Activated CD8-positive, alpha-beta memory T cell treated with anti-CD3 and anti-CD28 coated beads for 48 hours (primary cell): ENCODE measurements around the gene IL12A.
A peak's percentile ranks its signal among the peaks of the same experiment; 100 is the strongest.

ENCODE experiments used
- DNase-seq, 3 experiments: peaks; one replicate each; pipeline ENCODE4 v3.0.0-alpha.2; 2020; ENCODE audit warnings: low read depth in 2 of 3, low spot score in 2 of 3

IL12A gene

GRCh38 chr3:159988617-159989271 lies at the start of gene IL12A:
TSS of gene IL12A (plus strand) at chr3:159988835.
- peak; percentile 63 to 76 (median 70) for DNase-seq

GRCh38 chr3:159941038-159942000 lies 47.3 kb upstream of the IL12A start:
- DNase-seq, result no peak

GRCh38 chr3:159944781-159945180 lies 43.9 kb upstream of the IL12A start:
- no peak for DNase-seq

DNA sequence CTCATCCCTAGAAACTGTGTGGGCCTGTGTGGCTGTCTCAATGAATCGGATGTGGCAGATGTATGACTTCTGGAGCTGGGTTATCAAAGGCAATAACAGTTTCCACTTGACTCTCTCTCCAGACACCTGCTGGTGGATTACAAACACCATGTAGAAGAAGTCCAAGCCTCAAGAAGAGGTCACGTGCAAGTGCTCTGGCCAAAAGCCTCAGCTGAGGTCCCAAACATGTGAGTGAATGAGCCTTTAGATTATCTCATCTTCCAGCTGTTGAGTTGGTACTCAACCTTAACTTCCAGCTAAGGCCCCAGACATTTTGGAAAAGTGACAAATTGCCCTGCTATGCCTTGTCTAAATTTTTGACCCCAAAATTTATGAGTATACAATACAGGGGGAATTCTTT lies 42.7 kb upstream of the IL12A start:
- DNase-seq, result no peak

- DNase-seq, result no peak
These were observed 41.4 kb upstream of the IL12A start for GRCh38 chr3:159947220-159947619.

DNA sequence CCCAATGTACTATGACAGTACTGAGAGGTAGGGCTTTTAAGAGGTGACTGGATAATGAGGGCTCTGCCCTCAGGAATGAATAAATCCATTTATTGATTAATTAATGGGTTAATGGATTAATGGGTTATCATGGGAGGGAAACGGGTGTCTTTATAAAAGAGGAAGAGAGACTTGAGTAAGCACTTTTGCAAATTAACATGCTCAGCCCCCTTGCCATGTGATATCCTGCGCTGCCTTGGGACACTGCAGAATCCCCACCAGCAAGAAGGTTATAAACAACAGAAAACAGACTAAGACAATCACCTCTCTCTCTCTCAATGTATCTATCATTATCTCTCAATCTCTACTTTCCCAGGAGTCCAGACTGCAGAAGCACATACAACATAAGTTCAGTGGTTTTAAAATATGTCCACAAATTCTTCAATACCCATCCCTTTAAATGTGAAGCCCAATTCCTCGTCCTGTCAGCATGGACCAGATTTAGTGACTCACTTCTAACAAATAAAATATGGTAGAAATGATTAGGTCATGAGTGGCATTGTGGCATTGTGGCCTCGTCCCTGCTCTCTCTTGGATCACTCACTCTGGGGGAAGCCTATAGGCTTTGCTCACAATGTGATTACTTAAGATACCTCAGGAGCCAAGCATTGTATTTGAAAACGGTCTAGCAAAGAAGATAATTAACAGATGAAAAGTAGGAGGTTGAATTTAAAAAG lies 40.0 kb upstream of the IL12A start:
- DNase-seq, result no peak

DNA sequence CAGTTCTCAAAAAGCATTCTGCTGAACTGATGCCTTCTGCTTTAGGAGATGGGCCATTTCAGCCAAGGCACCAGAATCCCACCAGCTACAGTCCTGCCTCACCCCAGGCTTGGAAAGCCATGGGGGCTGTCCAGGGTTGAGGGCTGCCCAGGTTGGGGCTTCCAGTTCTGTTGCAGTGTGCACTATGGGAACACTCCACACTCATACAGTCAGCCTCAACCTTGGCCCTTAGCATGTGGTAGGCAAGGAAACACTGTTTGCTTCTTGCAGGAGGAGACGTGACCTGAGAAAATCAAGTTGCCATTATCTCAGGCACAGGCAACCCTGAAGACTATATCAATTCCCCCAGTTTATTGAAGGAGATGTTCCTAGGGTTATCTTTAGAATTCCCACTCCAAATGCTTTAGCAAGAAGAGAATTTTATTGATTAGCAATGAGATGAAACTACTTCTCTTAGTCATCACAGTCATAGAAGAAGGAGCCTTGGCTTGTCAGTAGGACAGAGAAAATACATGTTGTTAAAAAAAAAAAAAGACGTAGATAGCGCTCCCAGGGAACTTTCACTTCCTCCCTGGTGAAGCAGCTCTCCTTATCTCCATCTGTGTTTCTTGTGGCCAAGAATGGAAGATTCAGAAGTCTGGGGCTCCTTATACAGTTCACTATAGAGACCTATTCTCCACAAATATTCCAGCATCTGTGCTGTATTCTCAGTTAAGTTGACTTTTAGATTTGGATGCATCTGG lies 38.3 kb upstream of the IL12A start:
- DNase-seq, result no peak

- no peak for DNase-seq
These were observed 37.1 kb upstream of the IL12A start for GRCh38 chr3:159951540-159951939.

GRCh38 chr3:159953325-159954085 lies 35.1 kb upstream of the IL12A start:
- DNase-seq, result no peak

GRCh38 chr3:159960188-159961148 lies 28.2 kb upstream of the IL12A start:
- DNase-seq, result no peak

- DNase-seq, result no peak
These were observed 24.3 kb upstream of the IL12A start for GRCh38 chr3:159964166-159964973.

DNA sequence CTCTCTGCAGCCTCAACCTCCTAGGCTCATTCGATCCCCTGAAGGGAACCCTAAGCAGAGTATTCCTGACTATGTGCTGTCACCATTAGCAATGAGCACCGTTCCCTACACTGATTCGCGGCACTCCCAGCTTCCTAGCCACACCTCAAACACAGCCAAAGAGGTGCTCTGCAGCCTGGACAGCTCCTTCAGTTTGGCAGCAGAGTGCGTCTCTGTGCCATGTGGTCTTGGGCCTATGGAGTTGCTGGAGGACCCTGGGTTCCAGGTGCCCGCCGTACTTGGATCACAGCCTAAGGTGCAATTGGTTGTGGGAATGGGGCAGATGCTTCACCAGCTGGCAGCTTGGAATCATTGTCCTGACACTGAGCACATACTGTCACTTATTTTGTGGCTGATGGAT lies 17.3 kb upstream of the IL12A start:
- no peak for DNase-seq

- no peak for DNase-seq
These were observed 11.3 kb upstream of the IL12A start for GRCh38 chr3:159977295-159977694.

GRCh38 chr3:159978353-159978752 lies 10.3 kb upstream of the IL12A start:
- DNase-seq, result no peak

DNA sequence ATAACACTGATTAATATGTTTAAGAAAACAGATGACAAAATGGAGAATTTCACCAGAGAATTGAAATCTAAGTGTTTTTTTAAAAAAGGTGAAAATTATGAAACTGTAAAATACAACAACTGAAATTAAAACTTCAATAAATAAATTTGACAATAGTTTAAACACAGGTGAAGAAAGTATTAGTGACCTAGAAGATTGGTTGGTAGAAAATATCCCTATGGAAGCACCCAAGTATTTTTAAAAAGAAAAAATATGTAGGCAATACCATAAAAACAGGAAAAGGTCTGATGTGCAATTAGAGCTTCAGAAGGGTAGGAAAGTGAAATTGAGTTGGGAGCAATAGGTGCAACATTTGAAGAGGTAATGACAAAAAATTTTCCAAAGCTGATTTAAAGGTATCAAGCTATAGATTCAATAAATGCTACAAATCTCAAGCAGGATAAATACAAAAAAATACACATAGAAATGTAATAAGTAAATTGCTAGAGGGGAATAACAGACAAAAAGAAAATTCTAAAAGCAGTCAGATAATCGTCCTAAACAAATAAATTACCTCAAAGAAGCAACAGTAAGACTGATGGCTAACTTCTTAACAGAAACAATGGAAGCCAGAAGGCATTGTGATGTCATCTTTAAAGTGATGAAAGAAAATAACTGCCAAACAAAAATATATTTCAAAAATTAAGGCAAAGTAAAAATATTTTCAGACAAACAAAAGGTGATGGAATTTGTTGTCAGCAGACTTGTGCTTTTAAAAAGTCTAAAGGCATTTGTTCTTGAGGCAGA lies 9.5 kb upstream of the IL12A start:
- DNase-seq, result no peak

DNA sequence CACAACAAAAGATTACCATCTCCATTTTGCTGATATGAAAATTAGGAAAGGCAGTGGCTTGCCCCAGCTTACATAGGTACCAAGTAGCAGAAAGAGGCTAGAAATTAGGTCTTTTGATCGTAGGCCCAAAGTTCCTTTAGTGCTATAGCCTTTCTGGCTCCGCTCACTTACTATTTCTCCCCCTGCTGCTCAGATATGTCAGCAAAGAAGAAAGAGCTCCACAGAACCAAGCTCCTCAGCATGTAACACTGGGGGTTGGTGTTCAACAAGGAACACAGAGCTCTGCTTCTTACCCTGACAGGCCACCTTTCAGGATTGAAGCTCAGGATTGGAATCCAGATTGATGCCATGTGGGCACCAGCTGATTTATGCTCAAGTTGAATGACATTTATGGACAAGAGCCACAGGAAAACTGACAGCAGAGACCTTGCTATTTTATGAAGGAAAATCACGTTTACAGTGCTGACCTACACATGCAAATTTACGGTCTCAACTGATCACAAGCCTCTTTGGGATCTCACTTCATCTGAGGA lies 6.1 kb upstream of the IL12A start:
- no peak for DNase-seq

DNA sequence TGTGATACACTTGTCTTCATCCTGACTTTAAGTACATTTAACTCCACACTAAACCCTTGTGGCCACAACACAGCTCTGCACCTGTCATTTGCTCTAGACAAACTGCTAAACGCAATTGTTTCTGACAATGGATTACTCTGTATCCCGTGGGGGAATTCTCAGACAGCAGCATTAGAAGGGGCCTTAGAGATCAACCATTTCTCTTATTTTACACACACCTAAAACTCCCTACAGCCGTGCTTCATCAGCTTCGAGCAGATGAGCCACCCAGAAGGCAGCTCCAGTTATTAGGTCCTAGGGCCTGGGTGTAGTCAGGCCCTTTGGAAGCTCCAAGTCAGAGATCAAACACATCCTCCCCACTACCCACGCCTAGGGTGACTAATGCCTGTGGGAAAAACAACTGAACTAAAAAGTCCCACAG lies 1.3 kb upstream of the IL12A start:
- no peak for DNase-seq
